Central memory CD8-positive, alpha-beta T cell (primary cell): ENCODE data around the gene PLXNA4.

ENCODE experiments used
- ATAC-seq: fragments of 150-1000 bp; cut with Tn5 transposase; replicated peaks from 2 replicates; pipeline ENCODE4 v1.10.0; 2022; ENCODE audit warnings: mild to moderate bottlenecking, moderate FRiP score, moderate number of reproducible peaks; ENCODE audit not compliant: poor library complexity, severe bottlenecking; ENCODE audit errors: extremely low read depth
- DNase-seq, 2 donors: peaks; one replicate each; pipeline ENCODE4 v3.0.0; 2021; ENCODE audit warnings: low spot score in 2 of 2
- H3K27ac Mint-ChIP-seq: one replicate; pipeline ENCODE4 v1.8.0; 2022; ENCODE audit warnings: low read depth, mild to moderate bottlenecking, moderate library complexity, mixed read lengths
- H3K27me3 Mint-ChIP-seq: one replicate; pipeline ENCODE4 v1.8.0; 2022; ENCODE audit warnings: mixed read lengths
- H3K36me3 Mint-ChIP-seq: one replicate; pipeline ENCODE4 v1.8.0; 2022; ENCODE audit warnings: mild to moderate bottlenecking, moderate library complexity, mixed read lengths; ENCODE audit not compliant: insufficient read depth
- H3K4me1 Mint-ChIP-seq: one replicate; pipeline ENCODE4 v1.8.0; 2022; ENCODE audit warnings: mixed read lengths
- H3K4me3 Mint-ChIP-seq: one replicate; pipeline ENCODE4 v1.8.0; 2022; ENCODE audit warnings: mild to moderate bottlenecking, moderate library complexity, mixed read lengths
- H3K9me3 Mint-ChIP-seq: one replicate; pipeline ENCODE4 v1.8.0; 2022; ENCODE audit warnings: mixed read lengths

Gene PLXNA4

GRCh38 chr7:132137681-132138080, 438.6 kb downstream of the PLXNA4 start:
- Mint-ChIP-seq H3K4me3 (no peak overlapping the region), H3K9me3 (no peaks in the 10 kb centered on the region), H3K27me3 (peaks cover 20% of the 10 kb centered on the region), H3K36me3 (no peaks in the 10 kb centered on the region), H3K27ac (no peak overlapping the region), H3K4me1 (no peaks in the 10 kb centered on the region)
- ATAC-seq (no peak), DNase-seq (no peak)

GRCh38 chr7:132135746-132136385, 440.4 kb downstream of the PLXNA4 start:
- Mint-ChIP-seq H3K4me3 (no peak overlapping the region), H3K36me3 (no peaks in the 10 kb centered on the region), H3K9me3 (no peaks in the 10 kb centered on the region), H3K27me3 (peaks cover 20% of the 10 kb centered on the region), H3K4me1 (no peaks in the 10 kb centered on the region), H3K27ac (no peak overlapping the region)
- ATAC-seq (no peak), DNase-seq (no peak)

GRCh38 chr7:132134814-132135445, 441.3 kb downstream of the PLXNA4 start:
- H3K4me1 Mint-ChIP-seq, result peaks cover 5% of the 10 kb centered on the region
- DNase-seq (no peak), ATAC-seq (no peak)
- no peak overlapping the region for H3K27ac Mint-ChIP-seq
- H3K9me3 Mint-ChIP-seq, result no peaks in the 10 kb centered on the region
- H3K4me3 Mint-ChIP-seq, result no peak overlapping the region
- H3K36me3 Mint-ChIP-seq, result no peaks in the 10 kb centered on the region
- peaks cover 11% of the 10 kb centered on the region for H3K27me3 Mint-ChIP-seq

- peaks cover 9% of the 10 kb centered on the region for H3K27me3 Mint-ChIP-seq
- ATAC-seq, result no peak
- no peak for DNase-seq
- H3K4me3 Mint-ChIP-seq, result no peak overlapping the region
- no peaks in the 10 kb centered on the region for H3K36me3 Mint-ChIP-seq
- H3K27ac Mint-ChIP-seq, result no peak overlapping the region
- no peaks in the 10 kb centered on the region for H3K9me3 Mint-ChIP-seq
- peaks cover 5% of the 10 kb centered on the region for H3K4me1 Mint-ChIP-seq
Measured at GRCh38 chr7:132133501-132133900, 442.8 kb downstream of the PLXNA4 start.

GRCh38 chr7:132131196-132131595, 445.1 kb downstream of the PLXNA4 start:
- H3K4me3 Mint-ChIP-seq, result no peak overlapping the region

GRCh38 chr7:132130497-132130896, 445.8 kb downstream of the PLXNA4 start:
- peaks cover 18% of the 10 kb centered on the region for H3K27me3 Mint-ChIP-seq
- peaks cover 5% of the 10 kb centered on the region for H3K4me1 Mint-ChIP-seq
- H3K4me3 Mint-ChIP-seq, result no peak overlapping the region
- no peaks in the 10 kb centered on the region for H3K9me3 Mint-ChIP-seq
- H3K36me3 Mint-ChIP-seq, result no peaks in the 10 kb centered on the region
- no peak overlapping the region for H3K27ac Mint-ChIP-seq
- DNase-seq (no peak), ATAC-seq (no peak)

More at GRCh38 chr7:132131196-132131595, 445.1 kb downstream of the PLXNA4 start:
- Mint-ChIP-seq H3K36me3 (no peaks in the 10 kb centered on the region), H3K27ac (no peak overlapping the region), H3K9me3 (no peaks in the 10 kb centered on the region), H3K27me3 (peaks cover 11% of the 10 kb centered on the region), H3K4me1 (peaks cover 5% of the 10 kb centered on the region)
- ATAC-seq, result no peak
- DNase-seq, result no peak

GRCh38 chr7:132125872-132126595, 450.2 kb downstream of the PLXNA4 start:
- H3K27ac Mint-ChIP-seq, result no peak overlapping the region
- DNase-seq (no peak), ATAC-seq (no peak)
- H3K4me3 Mint-ChIP-seq, result no peak overlapping the region
- peaks cover 38% of the 10 kb centered on the region for H3K27me3 Mint-ChIP-seq
- H3K4me1 Mint-ChIP-seq, result peaks cover 5% of the 10 kb centered on the region
- no peaks in the 10 kb centered on the region for H3K9me3 Mint-ChIP-seq
- no peaks in the 10 kb centered on the region for H3K36me3 Mint-ChIP-seq

- H3K4me1 Mint-ChIP-seq, result no peaks in the 10 kb centered on the region
- no peaks in the 10 kb centered on the region for H3K9me3 Mint-ChIP-seq
- H3K27me3 Mint-ChIP-seq, result peaks cover 38% of the 10 kb centered on the region
- ATAC-seq, result no peak
- DNase-seq, result no peak
- no peak overlapping the region for H3K4me3 Mint-ChIP-seq
- no peak overlapping the region for H3K27ac Mint-ChIP-seq
- no peaks in the 10 kb centered on the region for H3K36me3 Mint-ChIP-seq
Measured at GRCh38 chr7:132125096-132125495, 451.2 kb downstream of the PLXNA4 start.

GRCh38 chr7:132124575-132124974, 451.7 kb downstream of the PLXNA4 start:
- Mint-ChIP-seq H3K27ac (no peak overlapping the region), H3K27me3 (peaks cover 42% of the 10 kb centered on the region), H3K9me3 (no peaks in the 10 kb centered on the region), H3K4me3 (no peak overlapping the region), H3K36me3 (no peaks in the 10 kb centered on the region), H3K4me1 (no peaks in the 10 kb centered on the region)
- no peak for ATAC-seq
- DNase-seq, result no peak

GRCh38 chr7:132123773-132124172, 452.5 kb downstream of the PLXNA4 start:
- H3K4me1 Mint-ChIP-seq, result no peaks in the 10 kb centered on the region
- H3K36me3 Mint-ChIP-seq, result no peaks in the 10 kb centered on the region
- H3K27me3 Mint-ChIP-seq, result peaks cover 50% of the 10 kb centered on the region
- H3K27ac Mint-ChIP-seq, result no peak overlapping the region
- no peak overlapping the region for H3K4me3 Mint-ChIP-seq
- ATAC-seq, result no peak
- H3K9me3 Mint-ChIP-seq, result no peaks in the 10 kb centered on the region
- no peak for DNase-seq

- DNase-seq, result no peak
- H3K9me3 Mint-ChIP-seq, result no peaks in the 10 kb centered on the region
- no peaks in the 10 kb centered on the region for H3K4me1 Mint-ChIP-seq
- peaks cover 51% of the 10 kb centered on the region for H3K27me3 Mint-ChIP-seq
- no peak for ATAC-seq
- H3K27ac Mint-ChIP-seq, result no peak overlapping the region
- no peaks in the 10 kb centered on the region for H3K36me3 Mint-ChIP-seq
- H3K4me3 Mint-ChIP-seq, result no peak overlapping the region
Measured at GRCh38 chr7:132122901-132123300, 453.4 kb downstream of the PLXNA4 start.

- Mint-ChIP-seq H3K9me3 (no peaks in the 10 kb centered on the region), H3K36me3 (no peaks in the 10 kb centered on the region), H3K4me1 (no peaks in the 10 kb centered on the region), H3K27ac (no peak overlapping the region), H3K27me3 (peaks cover 51% of the 10 kb centered on the region), H3K4me3 (no peak overlapping the region)
- ATAC-seq, result no peak
- no peak for DNase-seq
Measured at GRCh38 chr7:132121987-132122386, 454.3 kb downstream of the PLXNA4 start.

- Mint-ChIP-seq H3K9me3 (no peaks in the 10 kb centered on the region), H3K27ac (no peak overlapping the region), H3K4me3 (no peak overlapping the region), H3K36me3 (no peaks in the 10 kb centered on the region), H3K4me1 (no peaks in the 10 kb centered on the region), H3K27me3 (peaks cover 28% of the 10 kb centered on the region)
- peak; percentile 17 for ATAC-seq
- DNase-seq, result no peak
Measured at GRCh38 chr7:132118641-132119040, 457.6 kb downstream of the PLXNA4 start.
